A673 (cell line): ENCODE results near the gene PACRG. TPM values are rescaled to one million over a fixed set of nuclear protein-coding genes. Genes with fewer than 3 reads are reported as not detected.

Source experiments
- BruUV-seq: library from RNA; stranded (reverse); fragments of 400-500 nt; replicated peaks from 2 replicates; lab custom pipeline; 2021; lab: Mats Ljungman, UMichigan
- CTCF ChIA-PET: fragments of 300-600 bp; sonication (Branson Sonifier 250); formaldehyde crosslinking; loops from one replicate; lab custom pipeline; 2022; ENCODE audit warnings: antibody characterized with exemption; lab: Charles Lee
- POLR2A ChIA-PET: fragments of 300-600 bp; sonication (Branson Sonifier 250); formaldehyde crosslinking; loops from one replicate; lab custom pipeline; 2022; ENCODE audit warnings: antibody characterized with exemption; ENCODE audit not compliant: low non-redundant PET; lab: Charles Lee
- DNase-seq: peaks from one replicate; pipeline ENCODE4 v3.0.0-alpha.2; 2015; ENCODE audit warnings: low spot score
- H3K27ac ChIP-seq: fragments of 200-600 bp; sonication (generic); 2 replicates; pipeline ENCODE4 v1.5.1; 2016; ENCODE audit warnings: mixed run types, low read depth, mild to moderate bottlenecking, mixed read lengths, antibody characterized with exemption, low read length; ENCODE audit not compliant: poor library complexity, severe bottlenecking
- H3K27me3 ChIP-seq: fragments of 200-600 bp; sonication (generic); replicated peaks from 2 replicates; pipeline ENCODE4 v1.6.1; 2017; ENCODE audit warnings: mixed run types, low read depth, mild to moderate bottlenecking, mixed read lengths, antibody characterized with exemption, low read length; ENCODE audit not compliant: insufficient read depth, poor library complexity
- H3K36me3 ChIP-seq: fragments of 200-600 bp; sonication (generic); 2 replicates; pipeline ENCODE4 v1.6.1; 2016; ENCODE audit warnings: mixed run types, mild to moderate bottlenecking, mixed read lengths, antibody characterized with exemption, low read length; ENCODE audit not compliant: insufficient read depth, poor library complexity, severe bottlenecking
- H3K4me1 ChIP-seq: fragments of 200-600 bp; sonication (generic); 2 replicates; pipeline ENCODE4 v1.6.1; 2017; ENCODE audit warnings: mixed run types, mild to moderate bottlenecking, mixed read lengths, antibody characterized with exemption, low read length; ENCODE audit not compliant: insufficient read depth, poor library complexity, severe bottlenecking
- H3K4me3 ChIP-seq: fragments of 200-600 bp; sonication (generic); 2 replicates; pipeline ENCODE4 v1.5.1; 2016; ENCODE audit warnings: low read depth, mixed run types, mild to moderate bottlenecking, mixed read lengths, low read length; ENCODE audit not compliant: poor library complexity, severe bottlenecking
- H3K9me3 ChIP-seq: fragments of 200-600 bp; sonication (generic); 2 replicates; pipeline ENCODE4 v1.6.1; 2016; ENCODE audit warnings: mixed run types, low read depth, mild to moderate bottlenecking, mixed read lengths, antibody characterized with exemption, low read length; ENCODE audit not compliant: poor library complexity, severe bottlenecking
- CTCF ChIP-seq: fragments of 300-800, 200-600 bp; sonication (generic); conservative IDR thresholded peaks from 2 replicates; pipeline ENCODE4 v1.5.1; 2017; ENCODE audit warnings: low read depth, mild to moderate bottlenecking, antibody characterized with exemption, low read length, moderate library complexity, mixed read lengths
- EZH2 ChIP-seq: fragments of 200-600 bp; sonication (generic); IDR thresholded peaks from 2 replicates; pipeline ENCODE4 v1.6.1; 2017; ENCODE audit warnings: borderline replicate concordance, low read depth, mild to moderate bottlenecking, mixed read lengths, antibody characterized with exemption, low read length; ENCODE audit not compliant: poor library complexity, severe bottlenecking
- intact Hi-C: fragments of 100-400 bp; cut with micrococcal nuclease; formaldehyde crosslinking; loops from one replicate; pipeline ENCODE4 v1.10.0; 2022; ENCODE audit not compliant: unreplicated experiment
- total RNA-seq: library from RNA; stranded (reverse); gene quantifications from 2 replicates; pipeline ENCODE4 v1.2.3, GENCODE V29; 2021

PACRG gene
- total RNA-seq, 1 experiment from 2014 or later, result not detected

GRCh38 chr6:162825597-162825996 is 97.8 kb downstream of the PACRG start:
- DNase-seq, result no peak
- intact Hi-C loops, result no loop called here
- no peaks in the 10 kb centered on the region for H3K9me3 ChIP-seq
- no peak for TF ChIP-seq CTCF
- TF ChIP-seq EZH2, result no peak
- H3K4me1 ChIP-seq, result no peaks in the 10 kb centered on the region
- H3K36me3 ChIP-seq, result no peaks in the 10 kb centered on the region
- ChIA-PET CTCF (no interaction called here), POLR2A (no interaction called here)
- H3K4me3 ChIP-seq, result no peak overlapping the region
- no peaks in the 10 kb centered on the region for H3K27me3 ChIP-seq
- BruUV-seq, result no TSS peak
- no peak overlapping the region for H3K27ac ChIP-seq

- CTCF ChIA-PET, result no interaction called here
- POLR2A ChIA-PET, result no interaction called here
Observed at GRCh38 chr6:162829013-162829742, 101.4 kb downstream of the PACRG start.

GRCh38 chr6:162833776-162834175 is 106.0 kb downstream of the PACRG start:
- Histone ChIP-seq H3K9me3 (no peaks in the 10 kb centered on the region), H3K27ac (no peak overlapping the region), H3K4me3 (no peak overlapping the region), H3K27me3 (no peaks in the 10 kb centered on the region), H3K36me3 (no peaks in the 10 kb centered on the region), H3K4me1 (no peaks in the 10 kb centered on the region)
- BruUV-seq, result no TSS peak
- no peak for DNase-seq
- ChIA-PET POLR2A (no interaction called here), CTCF (no interaction called here)
- intact Hi-C loops, result no loop called here
- TF ChIP-seq CTCF (no peak), EZH2 (no peak)

More at GRCh38 chr6:162829013-162829742, 101.4 kb downstream of the PACRG start:
- no peak for DNase-seq
- no peak for TF ChIP-seq CTCF
- no peak for TF ChIP-seq EZH2
- H3K4me1 ChIP-seq, result no peaks in the 10 kb centered on the region
- H3K9me3 ChIP-seq, result no peaks in the 10 kb centered on the region
- no peak overlapping the region for H3K4me3 ChIP-seq
- no peak overlapping the region for H3K27ac ChIP-seq
- H3K27me3 ChIP-seq, result no peaks in the 10 kb centered on the region
- intact Hi-C loops, result no loop called here
- BruUV-seq, result no TSS peak
- H3K36me3 ChIP-seq, result no peaks in the 10 kb centered on the region
